Lower lobe of right lung (tissue), 2 donors: ENCODE measurements around the gene OTULINL. TPM values are rescaled to one million over a fixed set of nuclear protein-coding genes. Genes with fewer than 3 reads are reported as not detected.

ENCODE experiments used
- ATAC-seq, 2 donors: fragments of 200-7000 bp; cut with Tn5 transposase; one replicate each; pipeline ENCODE4 v1.9.1; 2020 to 2022; ENCODE audit warnings: mild to moderate bottlenecking in 2 of 2, moderate library complexity in 2 of 2
- DNase-seq: peaks from one replicate; pipeline ENCODE4 v3.0.0-alpha.2; 2020
- H3K27ac ChIP-seq: fragments of 200-600 bp; one replicate; pipeline ENCODE4 v1.8.0; 2022
- H3K27me3 ChIP-seq: fragments of 200-600 bp; one replicate; pipeline ENCODE4 v1.8.0; 2022; ENCODE audit warnings: low read depth
- H3K36me3 ChIP-seq: fragments of 200-600 bp; one replicate; pipeline ENCODE4 v1.8.0; 2022; ENCODE audit warnings: mild to moderate bottlenecking
- H3K4me1 ChIP-seq: fragments of 200-600 bp; one replicate; pipeline ENCODE4 v1.8.0; 2022
- H3K4me3 ChIP-seq: fragments of 200-600 bp; one replicate; pipeline ENCODE4 v1.8.0; 2022; ENCODE audit warnings: mild to moderate bottlenecking
- H3K9me3 ChIP-seq: fragments of 200-600 bp; one replicate; pipeline ENCODE4 v1.8.0; 2022
- CTCF ChIP-seq: fragments of 200-600 bp; IDR thresholded peaks from one replicate; pipeline ENCODE4 v1.8.0; 2022; ENCODE audit warnings: antibody characterized with exemption, mild to moderate bottlenecking
- intact Hi-C: fragments of 100-400 bp; cut with DNase I; formaldehyde crosslinking; loops from one replicate; pipeline ENCODE4 v1.11.0; 2022
- total RNA-seq: library from RNA; stranded (reverse); fragmentation: NEBNext Ultra II Directional; extraction: Animal tissue kit (Norgen Biotek cat#: 25700); gene quantifications from one replicate; pipeline ENCODE4 v1.2.1, GENCODE V29; 2021
- donor health status: DM: no; HTN: yes; CAD: no; lungs with severe emphysema.

The OTULINL gene
- total RNA-seq, 1 donor from 2014 or later, result 79.3 TPM

DNA sequence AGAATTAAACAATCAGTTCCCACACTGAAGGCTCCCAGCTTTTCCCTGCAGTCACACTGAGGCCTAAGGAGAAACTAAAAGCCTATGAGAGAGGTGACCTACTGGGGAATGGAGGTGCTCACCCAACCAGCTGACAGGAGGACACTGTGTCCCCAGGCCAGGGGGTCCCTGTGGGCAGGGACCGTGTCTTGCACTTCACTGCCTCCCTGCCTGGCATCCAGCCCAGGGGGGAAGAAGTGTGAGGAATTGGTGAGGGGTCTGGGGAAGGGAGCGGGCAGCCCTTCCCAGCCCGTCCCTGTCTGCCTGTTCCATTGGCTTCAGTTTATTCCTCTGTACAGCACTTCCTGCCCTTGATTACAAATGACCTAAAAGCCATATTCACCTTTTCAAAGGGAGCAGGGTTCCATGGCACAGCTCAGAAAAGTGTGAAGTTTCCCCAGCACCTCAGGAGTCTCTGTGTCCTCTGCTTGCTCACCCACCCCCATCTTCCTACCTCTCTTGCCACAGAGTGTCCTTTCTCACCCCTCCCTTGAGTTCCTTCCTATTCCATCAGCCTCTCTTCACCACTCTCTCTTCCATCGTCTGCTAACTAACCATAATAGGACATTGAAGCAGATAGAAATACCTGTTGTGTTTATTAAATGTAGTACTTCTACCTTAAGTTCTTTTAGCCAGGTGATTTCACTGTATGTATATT lies 12.9 kb downstream of the OTULINL start:
- Histone ChIP-seq H3K36me3 (no peaks in the 10 kb centered on the region), H3K27me3 (no peaks in the 10 kb centered on the region), H3K4me3 (no peak overlapping the region), H3K27ac (peak overlapping the region; percentile 68), H3K4me1 (peaks cover 73% of the 10 kb centered on the region), H3K9me3 (no peaks in the 10 kb centered on the region)
- no peak for TF ChIP-seq CTCF
- no peak for DNase-seq
- intact Hi-C loops, result no loop called here
- ATAC-seq, result peak; percentile 27 to 37

DNA sequence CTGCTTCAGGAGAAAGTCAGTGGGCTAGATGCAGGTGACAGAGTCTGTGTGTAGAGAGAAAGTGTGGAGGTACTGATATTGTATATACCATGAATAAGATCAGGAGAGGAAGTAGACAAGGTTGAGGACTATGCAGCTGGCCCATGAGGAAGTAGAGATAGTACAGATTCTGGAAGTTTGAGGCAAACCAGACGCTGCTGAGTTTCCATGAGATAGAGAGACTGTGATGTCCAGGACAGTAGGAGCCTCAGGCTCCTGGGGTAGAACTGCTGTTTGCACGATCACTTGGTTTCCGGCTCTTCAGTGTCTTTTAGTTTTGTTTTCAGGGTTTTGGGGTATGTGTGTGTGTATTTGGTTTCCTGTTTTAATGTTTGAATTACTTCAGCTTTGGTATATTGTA lies 13.6 kb downstream of the OTULINL start:
- Histone ChIP-seq H3K4me1 (peaks cover 67% of the 10 kb centered on the region), H3K27ac (peak overlapping the region; percentile 68), H3K4me3 (no peak overlapping the region), H3K27me3 (no peaks in the 10 kb centered on the region), H3K36me3 (no peaks in the 10 kb centered on the region), H3K9me3 (no peaks in the 10 kb centered on the region)
- ATAC-seq, result peak; percentile 43 to 63
- DNase-seq, result no peak
- intact Hi-C loops, result no loop called here
- TF ChIP-seq CTCF, result no peak

GRCh38 chr5:14595891-14596290 lies 14.3 kb downstream of the OTULINL start:
- intact Hi-C loops, result no loop called here
- H3K27ac ChIP-seq, result peak overlapping the region; percentile 68
- TF ChIP-seq CTCF, result no peak
- no peak for ATAC-seq
- no peaks in the 10 kb centered on the region for H3K9me3 ChIP-seq
- peaks cover 60% of the 10 kb centered on the region for H3K4me1 ChIP-seq
- H3K36me3 ChIP-seq, result no peaks in the 10 kb centered on the region
- no peak overlapping the region for H3K4me3 ChIP-seq
- no peak for DNase-seq
- no peaks in the 10 kb centered on the region for H3K27me3 ChIP-seq

DNA sequence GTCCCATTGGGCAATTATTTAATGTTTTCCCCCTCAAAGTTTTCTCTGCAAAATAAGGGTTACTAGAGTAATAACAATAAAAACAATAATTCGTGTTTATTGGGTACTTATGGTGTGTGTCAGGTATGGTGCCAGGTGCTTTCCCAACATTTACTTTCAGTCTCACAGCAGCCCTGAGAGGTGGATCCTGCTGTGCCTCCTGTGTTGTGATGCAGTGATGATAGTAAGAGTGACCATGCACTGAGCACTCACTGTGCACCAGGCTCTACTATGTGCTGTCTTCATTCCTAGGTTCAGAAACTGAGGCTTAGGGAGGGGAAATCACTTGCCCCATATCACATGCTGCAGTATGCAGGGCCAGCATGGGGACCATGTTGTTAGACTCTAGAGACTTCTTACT lies 15.5 kb downstream of the OTULINL start:
- Histone ChIP-seq H3K4me1 (peaks cover 60% of the 10 kb centered on the region), H3K27me3 (no peaks in the 10 kb centered on the region), H3K36me3 (peaks cover 12% of the 10 kb centered on the region), H3K4me3 (no peak overlapping the region), H3K9me3 (no peaks in the 10 kb centered on the region), H3K27ac (no peak overlapping the region)
- DNase-seq, result no peak
- intact Hi-C loops, result no loop called here
- ATAC-seq, result no peak
- no peak for TF ChIP-seq CTCF

DNA sequence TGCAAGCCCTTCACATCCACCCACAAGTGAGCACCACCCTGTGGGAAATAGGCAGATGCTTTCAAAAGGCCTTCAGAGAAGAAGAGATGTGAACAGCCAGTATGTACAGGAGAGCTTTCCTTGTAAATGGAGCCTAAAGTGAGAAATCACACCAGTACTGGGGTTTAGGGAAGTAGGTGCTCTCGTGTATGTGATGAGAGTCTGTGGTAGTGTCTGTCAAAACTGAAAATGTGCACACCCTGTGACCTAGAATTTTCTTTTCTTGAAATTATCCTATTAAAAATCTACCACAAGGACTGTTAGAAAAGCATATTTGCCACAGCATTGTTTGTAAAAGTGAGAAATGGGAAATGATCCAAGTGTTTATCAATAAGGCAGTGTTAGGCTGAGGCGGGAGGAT lies 16.6 kb downstream of the OTULINL start:
- Histone ChIP-seq H3K9me3 (no peaks in the 10 kb centered on the region), H3K36me3 (peaks cover 19% of the 10 kb centered on the region), H3K4me1 (peaks cover 50% of the 10 kb centered on the region), H3K27ac (no peak overlapping the region), H3K27me3 (no peaks in the 10 kb centered on the region), H3K4me3 (no peak overlapping the region)
- no peak for TF ChIP-seq CTCF
- peak; percentile 7 to 56 for ATAC-seq
- intact Hi-C loops, result no loop called here
- DNase-seq, result no peak
